ENCODE data around the gene TMEM175. TPM values are rescaled to one million over a fixed set of nuclear protein-coding genes. Genes with fewer than 3 reads are reported as not detected.

Gene TMEM175
- total RNA-seq, 4 donors from 2014 or later = 33.3 to 61.2 (median 39.0) TPM

DNA sequence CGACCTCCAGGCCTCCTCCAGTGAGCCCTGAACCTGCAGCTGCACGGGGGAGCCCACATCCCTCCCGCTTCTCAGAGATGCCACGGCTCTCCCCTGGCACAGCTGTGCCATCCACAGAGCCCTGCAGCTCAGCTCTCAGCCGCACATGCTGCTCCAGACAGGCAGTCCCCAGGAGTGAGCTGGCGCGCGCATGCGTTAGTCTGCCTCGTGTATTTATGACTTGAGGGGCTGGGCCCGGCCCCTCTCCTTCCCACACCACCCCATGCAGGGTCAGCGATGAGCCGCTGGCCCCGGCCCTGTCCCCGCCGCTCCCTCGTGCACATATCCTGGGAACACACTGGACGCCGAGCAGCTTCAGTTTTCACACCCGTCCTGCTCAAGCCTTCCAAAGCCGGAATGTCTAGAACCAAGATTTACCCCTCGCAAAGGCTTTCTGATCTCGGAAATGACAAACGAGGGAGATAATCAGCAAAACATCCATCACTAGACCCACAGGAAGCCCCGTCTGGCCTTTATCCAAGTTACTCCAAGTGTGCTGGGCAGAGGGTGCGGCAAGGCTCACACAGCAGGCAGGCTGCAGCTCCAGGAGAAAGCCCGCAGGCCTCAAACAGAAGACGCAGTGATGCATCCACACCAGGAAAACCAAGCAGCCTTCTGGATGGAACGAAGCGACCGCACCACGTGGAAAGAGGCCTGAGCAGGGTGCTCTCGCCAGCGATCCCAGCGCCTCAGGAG is 24.4 kb upstream of the TMEM175 start:
- TF ChIP-seq POLR2A (IDR thresholded peaks at IDR 0.05) (no peak), EP300 (IDR thresholded peaks at IDR 0.05) (no peak)
- TF ChIP-seq, protein P1, sequence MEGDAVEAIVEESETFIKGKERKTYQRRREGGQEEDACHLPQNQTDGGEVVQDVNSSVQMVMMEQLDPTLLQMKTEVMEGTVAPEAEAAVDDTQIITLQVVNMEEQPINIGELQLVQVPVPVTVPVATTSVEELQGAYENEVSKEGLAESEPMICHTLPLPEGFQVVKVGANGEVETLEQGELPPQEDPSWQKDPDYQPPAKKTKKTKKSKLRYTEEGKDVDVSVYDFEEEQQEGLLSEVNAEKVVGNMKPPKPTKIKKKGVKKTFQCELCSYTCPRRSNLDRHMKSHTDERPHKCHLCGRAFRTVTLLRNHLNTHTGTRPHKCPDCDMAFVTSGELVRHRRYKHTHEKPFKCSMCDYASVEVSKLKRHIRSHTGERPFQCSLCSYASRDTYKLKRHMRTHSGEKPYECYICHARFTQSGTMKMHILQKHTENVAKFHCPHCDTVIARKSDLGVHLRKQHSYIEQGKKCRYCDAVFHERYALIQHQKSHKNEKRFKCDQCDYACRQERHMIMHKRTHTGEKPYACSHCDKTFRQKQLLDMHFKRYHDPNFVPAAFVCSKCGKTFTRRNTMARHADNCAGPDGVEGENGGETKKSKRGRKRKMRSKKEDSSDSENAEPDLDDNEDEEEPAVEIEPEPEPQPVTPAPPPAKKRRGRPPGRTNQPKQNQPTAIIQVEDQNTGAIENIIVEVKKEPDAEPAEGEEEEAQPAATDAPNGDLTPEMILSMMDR (IDR thresholded peaks at IDR 0.05) = no peak
- 78 to 84% methylated on average over 34 to 35 of the region's 35 CpGs for WGBS, 2 donors
- Histone ChIP-seq H3K27ac (no peak overlapping the region), H3K4me1 (peaks cover 0 to 15% (median 3%) of the 10 kb centered on the region in 4 donors), H3K9me3 (no peaks in the 10 kb centered on the region), H3K27me3 (no peaks in the 10 kb centered on the region), H3K36me3 (peaks cover 0 to 67% (median 10%) of the 10 kb centered on the region in 3 donors), H3K4me3 (no peak overlapping the region)
- DNase-seq (ENCODE audit: low spot score in 2 of 2) = no peak

- Histone ChIP-seq H3K27me3 (no peaks in the 10 kb centered on the region), H3K27ac (no peak overlapping the region), H3K36me3 (peaks cover 0 to 54% (median 10%) of the 10 kb centered on the region in 3 donors), H3K9me3 (no peaks in the 10 kb centered on the region), H3K4me1 (peaks cover 0 to 24% (median 3%) of the 10 kb centered on the region in 4 donors), H3K4me3 (no peak overlapping the region)
- DNase-seq (ENCODE audit: low spot score in 2 of 2) = no peak
- no peak for TF ChIP-seq POLR2A (IDR thresholded peaks at IDR 0.05)
- TF ChIP-seq, protein P1 (IDR thresholded peaks at IDR 0.05) = no peak
- no peak for TF ChIP-seq EP300 (IDR thresholded peaks at IDR 0.05)
- WGBS, 2 donors = 93 to 95% methylated on average over 26 of the region's 26 CpGs
These were observed 23.1 kb upstream of the TMEM175 start for GRCh38 chr4:909131-909571.

DNA sequence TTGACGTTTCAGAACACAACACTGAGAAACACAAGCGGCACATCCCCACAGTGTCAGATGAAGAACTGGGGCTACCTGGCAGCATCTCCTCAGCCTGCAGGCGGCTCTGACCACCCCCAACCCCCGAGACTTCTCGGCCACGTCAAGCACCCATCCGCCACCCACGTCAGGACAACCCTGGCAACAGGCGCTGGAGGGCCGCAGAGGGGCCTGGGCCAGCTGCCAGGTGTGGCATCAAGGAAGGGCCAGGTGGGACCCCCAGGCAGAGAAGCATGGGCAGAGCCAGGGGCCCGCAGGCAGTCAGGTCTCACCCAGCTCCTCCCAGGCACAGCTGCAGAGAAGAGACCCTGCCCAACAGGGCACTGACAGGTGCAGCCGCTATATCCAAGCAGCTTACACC is 22.4 kb upstream of the TMEM175 start:
- TF ChIP-seq, protein P1 (IDR thresholded peaks at IDR 0.05) = no peak
- no peak for TF ChIP-seq POLR2A (IDR thresholded peaks at IDR 0.05)
- no peak for TF ChIP-seq EP300 (IDR thresholded peaks at IDR 0.05)
- Histone ChIP-seq H3K27me3 (no peaks in the 10 kb centered on the region), H3K9me3 (no peaks in the 10 kb centered on the region), H3K4me1 (peaks cover 0 to 29% (median 3%) of the 10 kb centered on the region in 4 donors), H3K36me3 (peaks cover 0 to 47% (median 10%) of the 10 kb centered on the region in 3 donors), H3K27ac (no peak overlapping the region), H3K4me3 (no peak overlapping the region)
- WGBS, 2 donors = 95 to 96% methylated on average over 12 of the region's 12 CpGs
- no peak for DNase-seq (ENCODE audit: low spot score in 2 of 2)

DNA sequence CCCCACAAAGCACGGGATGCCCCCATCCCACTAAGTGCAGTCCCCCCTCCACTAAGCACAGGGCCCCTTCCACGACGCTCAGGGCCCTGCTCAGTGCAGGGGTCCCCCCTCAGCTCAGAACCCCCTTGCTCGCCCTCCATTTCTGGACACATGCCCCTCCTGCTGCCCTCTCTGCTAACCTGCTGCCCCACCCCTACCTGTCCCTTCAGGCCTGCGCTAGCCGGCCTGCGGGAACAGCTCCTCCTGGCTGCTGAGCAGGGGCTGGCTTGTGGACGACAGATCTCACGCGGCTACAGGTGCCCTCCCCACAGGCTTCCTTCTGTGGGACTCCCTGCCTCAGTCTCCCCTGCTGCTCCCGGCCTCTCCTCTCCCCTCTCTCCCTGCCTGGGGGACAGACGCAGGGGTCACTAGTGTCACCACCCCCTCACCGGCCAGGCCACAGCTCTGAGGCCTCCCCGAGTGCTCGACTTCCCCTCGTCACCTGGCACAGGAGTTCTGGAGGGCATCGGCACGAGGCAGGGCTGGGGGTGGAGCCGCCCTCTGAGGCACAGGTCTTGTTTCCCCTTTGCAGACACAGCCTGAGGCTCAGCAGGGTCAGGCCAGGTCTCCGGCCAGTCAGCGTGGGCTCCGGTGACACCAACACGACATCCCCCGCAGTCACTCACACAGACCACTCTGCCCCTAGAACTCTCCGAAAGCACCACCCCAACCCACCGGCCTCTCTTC is 21.7 kb upstream of the TMEM175 start:
- peaks cover 0 to 46% (median 10%) of the 10 kb centered on the region in 3 donors for H3K36me3 ChIP-seq
- no peak overlapping the region for H3K4me3 ChIP-seq
- TF ChIP-seq POLR2A (IDR thresholded peaks at IDR 0.05) = no peak
- TF ChIP-seq EP300 (IDR thresholded peaks at IDR 0.05) = no peak
- TF ChIP-seq, protein P1 (IDR thresholded peaks at IDR 0.05) = no peak
- peaks cover 0 to 36% (median 6%) of the 10 kb centered on the region in 4 donors for H3K4me1 ChIP-seq
- 92 to 93% methylated on average over 21 to 26 of the region's 26 CpGs for WGBS, 2 donors
- no peaks in the 10 kb centered on the region for H3K27me3 ChIP-seq
- H3K27ac ChIP-seq = no peak overlapping the region
- no peak for DNase-seq (ENCODE audit: low spot score in 2 of 2)
- no peaks in the 10 kb centered on the region for H3K9me3 ChIP-seq

All from tibial nerve (tissue), 4 donors.